AG09309 (cell line): ENCODE measurements around the gene ATRN.

Experiments used
- DNase-seq: peaks from one replicate; pipeline ENCODE4 v3.0.0-alpha.2; 2010; ENCODE audit warnings: low read depth
- H3K4me3 ChIP-seq: 2 replicates; pipeline ENCODE4 v1.5.1; 2011; ENCODE audit warnings: mild to moderate bottlenecking, low read depth, low read length, moderate library complexity; ENCODE audit not compliant: control insufficient read depth
- CTCF ChIP-seq: IDR thresholded peaks from 2 replicates; pipeline ENCODE4 v1.5.1; 2011; ENCODE audit warnings: mild to moderate bottlenecking, low read depth, low read length, inconsistent platforms; ENCODE audit not compliant: insufficient read depth, control insufficient read depth; ENCODE audit errors: missing control alignments

ATRN gene

DNA sequence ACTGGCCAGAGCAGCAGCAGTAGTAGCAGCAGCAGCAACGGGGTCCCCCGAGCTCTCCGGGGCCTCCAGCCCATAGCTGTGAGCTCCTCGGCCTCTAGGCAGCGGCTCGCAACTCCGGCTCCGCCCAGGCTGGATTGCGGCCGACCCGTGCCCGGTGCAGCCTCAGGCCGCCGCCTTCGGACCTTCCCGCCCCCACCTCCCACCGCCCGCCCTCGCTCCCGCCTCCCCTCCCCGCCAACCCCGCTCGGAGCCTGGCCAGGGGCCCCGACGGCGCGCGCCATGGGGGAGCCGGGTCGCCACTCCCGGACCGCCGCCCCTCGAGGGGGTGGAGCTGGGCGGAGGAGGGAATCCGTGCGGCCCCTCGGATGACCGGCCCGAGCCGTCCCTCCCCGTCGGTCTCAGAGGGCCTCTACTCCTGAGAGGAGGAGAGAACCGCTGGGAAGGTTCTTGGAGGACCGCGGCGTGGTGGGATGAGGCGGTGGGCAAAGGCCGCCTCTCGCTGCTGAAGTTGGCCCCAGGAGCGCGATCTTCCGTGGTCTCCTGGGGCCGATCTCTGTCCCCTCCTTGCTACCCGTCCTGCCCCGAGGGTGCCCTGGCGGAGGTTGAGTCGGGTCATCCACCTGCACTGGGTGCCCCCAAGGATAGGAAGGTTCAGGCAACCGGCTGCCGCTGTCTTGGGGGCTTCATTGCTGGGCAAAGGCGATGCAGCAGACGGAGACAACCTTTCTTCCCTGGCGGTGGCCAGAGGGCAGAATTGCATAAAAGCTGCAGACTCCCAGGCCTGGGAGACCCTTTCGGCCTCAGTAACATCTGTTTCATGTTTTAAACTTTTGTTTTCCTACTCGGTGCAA, 211.3 kb downstream of the ATRN start, which contains the start of gene ADAM33:
ADAM33 (minus strand) TSS at position 80 of the 851 bp plus-strand sequence; CDS start at position 74, 6 bp downstream.
- DNase-seq = no peak
- no peak for TF ChIP-seq CTCF
- H3K4me3 ChIP-seq = peak within 1 kb of the TSS; percentile 85

GRCh38 chr20:3685341-3685740, 214.5 kb downstream of the ATRN start:
- no peak for DNase-seq
- H3K4me3 ChIP-seq = no peak overlapping the region
- TF ChIP-seq CTCF = no peak

DNA sequence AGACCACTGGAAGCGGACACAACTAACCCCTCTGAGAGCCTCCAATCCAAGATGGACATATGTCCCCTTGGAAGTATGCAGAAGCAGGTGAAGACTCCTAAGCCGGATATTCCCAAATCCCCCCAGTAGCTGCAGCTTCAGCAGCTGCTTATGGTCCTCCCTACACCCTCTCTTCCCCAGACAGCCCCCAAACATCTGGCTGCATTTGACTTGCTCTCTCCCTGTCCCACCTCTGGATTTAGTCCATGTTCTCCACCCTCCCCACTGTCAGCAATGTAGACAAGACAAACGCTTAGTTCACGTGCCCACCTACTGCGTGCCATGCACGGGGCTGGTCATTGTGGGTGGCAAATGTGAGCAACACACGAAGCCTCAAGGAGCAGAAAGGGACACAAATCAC, 215.6 kb downstream of the ATRN start:
- H3K4me3 ChIP-seq = no peak overlapping the region
- no peak for TF ChIP-seq CTCF
- no peak for DNase-seq

GRCh38 chr20:3686867-3687321, 216.1 kb downstream of the ATRN start:
- peak overlapping the region; percentile 3 for H3K4me3 ChIP-seq
- TF ChIP-seq CTCF = no peak
- peak; percentile 91 for DNase-seq

- TF ChIP-seq CTCF = no peak
- H3K4me3 ChIP-seq = no peak overlapping the region
- no peak for DNase-seq
Measured at GRCh38 chr20:3687655-3688054, 216.8 kb downstream of the ATRN start.

DNA sequence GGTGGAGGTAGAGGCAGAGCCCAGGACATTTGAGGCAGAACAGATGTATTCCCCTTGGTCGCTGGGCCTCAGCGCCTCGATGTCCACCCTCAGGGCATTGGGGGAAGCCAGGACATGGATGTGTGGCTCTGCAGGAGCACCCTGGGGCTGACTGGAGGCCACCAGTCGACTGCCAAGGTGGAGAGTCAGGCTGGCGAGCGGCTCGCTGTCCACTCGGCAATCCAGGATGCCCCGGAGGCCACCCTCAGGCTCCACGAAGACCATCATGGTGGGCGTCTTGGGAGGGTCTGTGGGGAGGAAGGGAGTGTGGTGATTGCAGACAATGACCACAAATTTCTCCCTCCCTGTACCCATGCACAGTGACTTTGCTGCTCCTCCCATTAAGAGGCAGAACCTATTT, 219.2 kb downstream of the ATRN start:
- no peak for DNase-seq
- no peak for TF ChIP-seq CTCF
- H3K4me3 ChIP-seq = no peak overlapping the region
